Right atrium auricular region (tissue), 2 donors: ENCODE results near the gene KBTBD2. TPM values are rescaled to one million over a fixed set of nuclear protein-coding genes. Genes with fewer than 3 reads are reported as not detected.
"Not testable (repeated sequence)": the region's sequence is repeated elsewhere in the genome, so short reads cannot be mapped to it uniquely, and the experiment has no call there.

Experiments
- DNase-seq: peaks from one replicate; pipeline ENCODE4 v3.0.0-alpha.2; 2019; ENCODE audit warnings: low spot score
- H3K27ac ChIP-seq, 2 donors: fragments of 200-600 bp; sonication (generic); 1 replicate in 1 of 2; 2 replicates in 1 of 2; pipeline ENCODE4 v1.5.1; 2016 to 2019
- H3K27me3 ChIP-seq, 2 donors: fragments of 200-600 bp; sonication (generic); one replicate each; pipeline versions ENCODE4 v1.5.1 to v1.6.0; 2017 to 2019
- H3K36me3 ChIP-seq: fragments of 200-600 bp; sonication (generic); one replicate; pipeline ENCODE4 v1.5.1; 2016
- H3K4me1 ChIP-seq, 2 donors: fragments of 200-600 bp; sonication (generic); one replicate each; pipeline versions ENCODE4 v1.5.1 to v1.6.0; 2017 to 2019
- H3K4me3 ChIP-seq, 2 donors: fragments of 200-600 bp; sonication (generic); 1 replicate in 1 of 2; 2 replicates in 1 of 2; pipeline ENCODE4 v1.5.1; 2017 to 2019; ENCODE audit warnings: mild to moderate bottlenecking in 1 of 2, moderate library complexity in 1 of 2
- H3K9me3 ChIP-seq, 2 donors: fragments of 200-600 bp; sonication (generic); one replicate each; pipeline ENCODE4 v1.5.1; 2019
- total RNA-seq, 2 donors: library from RNA; depleted of rRNA; stranded (reverse); fragments of >200 nt; gene quantifications; one replicate each; pipeline ENCODE4 v1.1.0, GENCODE V29; 2016
- TF ChIP-seq, protein P1 (sequence below), 2 donors: fragments of 200-600 bp; sonication (generic); IDR thresholded peaks; one replicate each; pipeline ENCODE4 v1.5.1; 2019; ENCODE audit warnings: antibody characterized with exemption in 2 of 2

Gene KBTBD2
- total RNA-seq, 2 donors from 2014 or later: 22.4 to 26.0 TPM

DNA sequence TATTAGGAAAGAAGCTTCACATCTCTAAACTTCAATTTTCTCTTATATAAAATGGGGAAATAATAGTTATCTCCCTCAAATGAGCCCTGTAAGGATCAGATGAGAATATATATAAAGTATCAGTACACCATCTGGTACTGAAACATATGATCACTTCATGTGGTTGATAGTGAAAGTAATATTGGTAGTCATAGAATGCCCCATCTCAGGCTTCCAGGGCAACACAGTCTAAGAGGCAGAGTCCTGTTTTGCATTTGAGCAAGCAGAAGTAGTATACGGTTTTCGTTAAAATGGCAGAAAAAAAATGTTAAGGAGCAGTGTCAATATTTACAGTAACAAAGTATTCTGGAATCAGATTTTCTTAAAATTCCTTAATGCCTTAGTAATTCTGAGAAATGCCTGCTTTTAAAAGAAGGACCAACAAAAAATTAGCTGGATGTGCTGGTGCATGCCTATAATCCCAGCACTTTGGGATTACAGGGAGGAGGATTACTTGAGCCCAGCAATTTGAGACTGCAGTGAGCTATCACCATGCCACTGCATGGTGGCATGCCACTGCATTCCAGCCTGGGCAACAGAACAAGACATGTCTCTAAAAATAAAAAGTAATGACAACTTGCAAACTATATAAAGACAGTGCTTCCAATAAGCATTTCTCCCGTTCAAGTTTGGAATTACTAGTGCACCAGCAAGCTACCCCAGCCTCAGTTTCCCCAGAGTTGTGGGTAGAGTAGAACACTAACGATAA lies 19.8 kb downstream of the KBTBD2 start:
- no peaks in the 10 kb centered on the region for H3K27me3 ChIP-seq
- H3K36me3 ChIP-seq: peaks cover 33% of the 10 kb centered on the region
- H3K4me1 ChIP-seq: peaks cover 0 to 24% of the 10 kb centered on the region in 2 donors
- H3K4me3 ChIP-seq: no peak overlapping the region
- no peak for DNase-seq
- no peaks in the 10 kb centered on the region for H3K9me3 ChIP-seq
- TF ChIP-seq, protein P1, sequence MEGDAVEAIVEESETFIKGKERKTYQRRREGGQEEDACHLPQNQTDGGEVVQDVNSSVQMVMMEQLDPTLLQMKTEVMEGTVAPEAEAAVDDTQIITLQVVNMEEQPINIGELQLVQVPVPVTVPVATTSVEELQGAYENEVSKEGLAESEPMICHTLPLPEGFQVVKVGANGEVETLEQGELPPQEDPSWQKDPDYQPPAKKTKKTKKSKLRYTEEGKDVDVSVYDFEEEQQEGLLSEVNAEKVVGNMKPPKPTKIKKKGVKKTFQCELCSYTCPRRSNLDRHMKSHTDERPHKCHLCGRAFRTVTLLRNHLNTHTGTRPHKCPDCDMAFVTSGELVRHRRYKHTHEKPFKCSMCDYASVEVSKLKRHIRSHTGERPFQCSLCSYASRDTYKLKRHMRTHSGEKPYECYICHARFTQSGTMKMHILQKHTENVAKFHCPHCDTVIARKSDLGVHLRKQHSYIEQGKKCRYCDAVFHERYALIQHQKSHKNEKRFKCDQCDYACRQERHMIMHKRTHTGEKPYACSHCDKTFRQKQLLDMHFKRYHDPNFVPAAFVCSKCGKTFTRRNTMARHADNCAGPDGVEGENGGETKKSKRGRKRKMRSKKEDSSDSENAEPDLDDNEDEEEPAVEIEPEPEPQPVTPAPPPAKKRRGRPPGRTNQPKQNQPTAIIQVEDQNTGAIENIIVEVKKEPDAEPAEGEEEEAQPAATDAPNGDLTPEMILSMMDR (IDR thresholded peaks at IDR 0.05): no peak
- H3K27ac ChIP-seq: no peak overlapping the region

DNA sequence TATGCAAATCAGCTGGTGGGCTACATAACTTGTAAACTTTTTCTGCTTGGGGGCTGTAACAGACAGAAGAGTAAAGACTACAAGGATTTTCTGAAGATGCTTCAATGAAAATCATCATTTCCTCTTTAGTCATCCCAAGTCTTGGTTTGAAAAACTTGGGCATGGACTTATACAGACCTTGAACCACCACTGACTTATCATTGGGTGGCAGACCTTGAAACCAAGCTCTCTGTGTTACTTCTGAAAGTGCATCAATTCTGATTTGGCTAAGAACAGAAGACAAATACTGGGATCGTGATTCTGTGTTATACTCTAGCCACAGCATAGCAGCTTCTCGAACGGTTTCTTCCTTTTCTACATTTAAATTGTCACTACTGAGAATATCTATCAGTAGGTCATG lies 21.3 kb downstream of the KBTBD2 start:
- no peak overlapping the region for H3K4me3 ChIP-seq
- no peak overlapping the region for H3K27ac ChIP-seq
- H3K4me1 ChIP-seq: peaks cover 0 to 20% of the 10 kb centered on the region in 2 donors
- no peak for DNase-seq
- H3K36me3 ChIP-seq: peaks cover 33% of the 10 kb centered on the region
- H3K9me3 ChIP-seq: no peaks in the 10 kb centered on the region
- TF ChIP-seq, protein P1 (IDR thresholded peaks at IDR 0.05): no peak
- H3K27me3 ChIP-seq: no peaks in the 10 kb centered on the region

DNA sequence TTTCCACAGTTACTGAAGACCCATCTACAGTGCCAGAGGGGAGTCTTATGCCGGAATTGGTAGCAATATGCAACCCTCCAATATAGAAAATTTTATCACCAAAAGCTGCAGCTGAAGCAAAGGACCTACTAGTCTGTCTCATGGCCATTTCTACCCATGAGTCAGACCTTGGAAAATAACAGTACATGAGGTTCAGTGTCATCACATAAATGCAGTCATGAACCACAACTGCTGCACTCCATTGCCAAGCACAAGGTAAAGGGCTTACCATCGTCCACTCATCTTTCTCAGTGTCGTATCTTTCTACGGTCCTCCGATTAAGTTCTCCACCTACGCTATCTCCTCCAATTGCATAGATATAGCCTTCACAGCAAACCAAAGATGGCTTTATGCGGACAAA lies 21.8 kb downstream of the KBTBD2 start:
- H3K4me1 ChIP-seq: peaks cover 0 to 20% of the 10 kb centered on the region in 2 donors
- H3K9me3 ChIP-seq: no peaks in the 10 kb centered on the region
- peaks cover 27% of the 10 kb centered on the region for H3K36me3 ChIP-seq
- H3K4me3 ChIP-seq: no peak overlapping the region
- TF ChIP-seq, protein P1 (IDR thresholded peaks at IDR 0.05): no peak
- H3K27ac ChIP-seq: no peak overlapping the region
- no peaks in the 10 kb centered on the region for H3K27me3 ChIP-seq
- DNase-seq: no peak

DNA sequence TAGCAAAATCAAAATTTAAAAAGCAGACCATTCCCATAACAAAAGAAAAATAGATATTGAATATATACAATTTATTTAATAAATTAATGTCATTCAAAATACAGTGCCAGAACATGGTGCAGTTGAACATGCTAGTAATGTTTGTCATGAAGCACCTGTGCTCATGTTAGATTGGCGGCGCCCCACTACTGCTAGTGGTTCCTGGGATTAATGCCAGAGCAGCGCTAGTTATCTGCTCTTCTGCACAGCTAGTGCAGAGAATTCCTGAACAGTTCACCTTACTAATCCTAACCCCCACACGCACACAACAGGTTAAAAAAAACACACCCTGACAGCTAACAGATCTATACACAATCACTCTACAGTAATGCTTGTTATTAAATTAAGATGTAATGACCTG lies 23.4 kb downstream of the KBTBD2 start:
- TF ChIP-seq, protein P1 (IDR thresholded peaks at IDR 0.05): no peak
- no peaks in the 10 kb centered on the region for H3K27me3 ChIP-seq
- H3K9me3 ChIP-seq: no peaks in the 10 kb centered on the region
- H3K27ac ChIP-seq: no peak overlapping the region
- H3K4me1 ChIP-seq: peaks cover 0 to 20% of the 10 kb centered on the region in 2 donors
- no peak for DNase-seq
- H3K4me3 ChIP-seq: no peak overlapping the region
- peaks cover 13% of the 10 kb centered on the region for H3K36me3 ChIP-seq

DNA sequence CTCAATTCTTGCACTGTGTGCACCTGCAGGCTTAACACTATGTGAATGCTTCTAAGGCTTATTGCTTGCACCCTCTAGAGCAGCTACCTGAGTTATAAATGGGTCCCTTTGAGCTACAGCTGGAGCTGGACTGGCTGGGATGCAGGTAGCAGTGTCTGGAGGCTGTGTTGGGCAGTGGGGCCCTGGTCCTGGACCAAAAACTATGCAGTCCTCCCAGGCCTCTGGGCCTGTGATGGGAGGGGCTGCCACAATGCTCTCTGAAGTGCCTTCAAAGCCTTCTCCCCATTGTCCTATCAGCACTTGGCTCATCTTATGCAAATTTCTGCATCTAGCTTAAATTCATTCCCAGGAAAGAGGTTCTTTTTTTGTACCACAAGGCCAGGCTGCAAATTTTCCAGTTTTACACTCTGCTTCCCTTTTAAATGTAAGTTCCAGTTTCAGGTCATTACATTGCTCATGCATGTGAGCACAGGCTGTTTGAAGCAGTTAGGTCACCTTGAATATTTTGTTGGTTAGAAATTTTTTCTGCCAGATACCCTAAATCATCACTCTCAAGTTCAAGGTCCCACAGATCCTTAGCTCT lies 26.0 kb downstream of the KBTBD2 start:
- Histone ChIP-seq H3K4me3 (no peak overlapping the region), H3K4me1 (peaks cover 0 to 9% of the 10 kb centered on the region in 2 donors), H3K9me3 (no peaks in the 10 kb centered on the region), H3K27me3 (no peaks in the 10 kb centered on the region), H3K27ac (no peak overlapping the region), H3K36me3 (peaks cover 13% of the 10 kb centered on the region)
- no peak for DNase-seq
- TF ChIP-seq, protein P1 (IDR thresholded peaks at IDR 0.05): no peak

DNA sequence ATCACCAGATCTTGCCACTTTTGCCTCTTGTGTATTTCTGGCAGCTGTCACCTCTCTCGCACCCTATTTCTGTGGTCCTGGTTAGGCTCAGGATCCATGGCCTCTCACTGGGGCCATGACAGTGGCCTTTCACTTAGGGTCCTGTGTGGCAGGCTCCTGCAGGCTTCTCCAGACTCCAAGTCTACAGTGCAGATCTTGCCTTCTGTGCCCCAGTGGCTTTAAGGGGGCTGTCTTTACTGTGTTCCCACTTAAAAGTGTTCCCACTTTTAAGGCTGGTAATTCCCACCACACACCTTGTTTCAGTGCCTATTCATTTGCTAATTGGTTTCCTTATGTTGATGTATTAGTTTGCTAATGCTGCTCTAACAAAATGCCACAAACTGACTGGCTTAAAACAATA lies 27.7 kb downstream of the KBTBD2 start:
- not testable (repeated sequence) for H3K9me3 ChIP-seq, H3K27ac ChIP-seq

More for the DNA sequence above, 27.7 kb downstream of the KBTBD2 start:
- H3K36me3 ChIP-seq, H3K4me1 ChIP-seq, H3K27me3 ChIP-seq, DNase-seq, H3K4me3 ChIP-seq: not testable (repeated sequence)
